GM12878 (cell line): ENCODE measurements around the gene MAP2K7. TPM values are rescaled to one million over a fixed set of nuclear protein-coding genes. Genes with fewer than 3 reads are reported as not detected.

ENCODE experiments used
- ATAC-seq: fragments of 200-7000 bp; cut with Tn5 transposase; 3 replicates; pipeline ENCODE4 v1.9.1; 2020; ENCODE audit warnings: mild to moderate bottlenecking, moderate library complexity
- BruUV-seq: library from RNA; stranded (reverse); fragments of 400-500 nt; replicated peaks from 2 replicates; lab custom pipeline; 2021; lab: Mats Ljungman, UMichigan
- CTCF ChIA-PET: fragments of 300-600 bp; sonication (Branson Sonifier 250); formaldehyde crosslinking; extraction: SDS; loops from one replicate; lab custom pipeline; 2021; ENCODE audit warnings: inconsistent platforms; lab: Yijun Ruan, JAX
- POLR2A ChIA-PET: fragments of 350-600 bp; formaldehyde crosslinking; extraction: SDS; loops from one replicate; lab custom pipeline; 2021; ENCODE audit warnings: inconsistent platforms; lab: Charles Lee
- RAD21 ChIA-PET: fragments of 300-600 bp; sonication (Branson Sonifier 250); formaldehyde crosslinking; loops from one replicate; lab custom pipeline; 2023; ENCODE audit warnings: antibody characterized with exemption; ENCODE audit not compliant: unreplicated experiment; lab: Charles Lee
- SMC1A ChIA-PET: fragments of 300-600 bp; sonication (Branson Sonifier 250); formaldehyde crosslinking; loops from one replicate; lab custom pipeline; 2023; ENCODE audit not compliant: unreplicated experiment, uncharacterized antibody; lab: Charles Lee
- DNase-seq: peaks from one replicate; pipeline ENCODE4 v3.0.0-alpha.2; 2011; ENCODE audit warnings: low read depth, low spot score
- FAIRE-seq: peaks from 3 replicates; lab custom pipeline; 2011; peaks lifted over from hg19 to GRCh38; lab: Jason Lieb, UNC
- H2AFZ ChIP-seq: 2 replicates; pipeline ENCODE4 v1.6.0; 2011; ENCODE audit warnings: low read depth, low read length, control low read depth; ENCODE audit not compliant: control insufficient read depth
- H3K27ac ChIP-seq: 2 replicates; pipeline ENCODE4 v1.5.1; 2011; ENCODE audit warnings: control low read depth; ENCODE audit not compliant: control insufficient read depth, insufficient read depth
- H3K27me3 ChIP-seq, 2 experiments: replicated peaks in 1 of 2; 2 replicates each; pipeline versions ENCODE4 v1.6.0 to v1.6.1; 2011; ENCODE audit warnings: low read length in 1 of 2; ENCODE audit not compliant: control insufficient read depth in 2 of 2, insufficient read depth in 2 of 2
- H3K36me3 ChIP-seq, 2 experiments: 2 replicates each; pipeline ENCODE4 v1.5.1; 2011; ENCODE audit warnings: low read length in 1 of 2; ENCODE audit not compliant: control insufficient read depth in 2 of 2, insufficient read depth in 2 of 2
- H3K4me1 ChIP-seq: 2 replicates; pipeline ENCODE4 v1.6.1; 2011; ENCODE audit warnings: mild to moderate bottlenecking, low read length, moderate library complexity, mixed read lengths; ENCODE audit not compliant: control insufficient read depth, insufficient read depth
- H3K4me2 ChIP-seq: 2 replicates; pipeline ENCODE4 v1.6.0; 2011; ENCODE audit warnings: control low read depth; ENCODE audit not compliant: control insufficient read depth, insufficient read depth
- H3K4me3 ChIP-seq: fragments of 200-600 bp; sonication (generic); 2 replicates; pipeline ENCODE4 v1.5.1; 2016
- H3K79me2 ChIP-seq: 2 replicates; pipeline ENCODE4 v1.6.0; 2011; ENCODE audit warnings: low read length; ENCODE audit not compliant: control insufficient read depth, insufficient read depth
- H3K9ac ChIP-seq: 2 replicates; pipeline ENCODE4 v1.8.0; 2011; ENCODE audit warnings: low read length, control low read depth, mixed read lengths; ENCODE audit not compliant: control insufficient read depth, insufficient read depth
- H3K9me3 ChIP-seq: replicated peaks from 3 replicates; pipeline ENCODE4 v1.5.1; 2011; ENCODE audit warnings: mild to moderate bottlenecking, low read length; ENCODE audit not compliant: control insufficient read depth, insufficient read depth
- H4K20me1 ChIP-seq: 2 replicates; pipeline ENCODE4 v1.6.0; 2011; ENCODE audit not compliant: control insufficient read depth, insufficient read depth
- ATF7 ChIP-seq: fragments of 450-650 bp; IDR thresholded peaks from 2 replicates; pipeline ENCODE4 v1.6.1; 2016; ENCODE audit warnings: low read depth, mild to moderate bottlenecking
- BCL11A ChIP-seq: IDR thresholded peaks from 2 replicates; pipeline ENCODE4 v1.6.1; 2011; ENCODE audit warnings: low read depth, low read length
- BRCA1 ChIP-seq: IDR thresholded peaks from 2 replicates; pipeline ENCODE4 v1.6.1; 2011; ENCODE audit warnings: low read depth, low read length, improper control_type of control experiment
- CBX3 ChIP-seq: fragments of 200-600 bp; sonication (generic); IDR thresholded peaks from 2 replicates; pipeline ENCODE4 v1.6.1; 2016; ENCODE audit warnings: low read depth, borderline replicate concordance
- CBX5 ChIP-seq: sonication (generic); IDR thresholded peaks from 2 replicates; pipeline ENCODE4 v1.6.1; 2016; ENCODE audit warnings: low read depth, moderate library complexity, mild to moderate bottlenecking, inconsistent platforms
- EP300 ChIP-seq, 2 experiments: fragments of 150-350 bp in 1 of 2; IDR thresholded peaks; 2 replicates each; pipeline ENCODE4 v1.6.1; 2011 to 2012; ENCODE audit warnings: low read depth in 2 of 2, low read length in 2 of 2, borderline replicate concordance in 1 of 2, improper control_type of control experiment in 1 of 2, inconsistent platforms in 1 of 2; ENCODE audit not compliant: control insufficient read depth in 1 of 2
- FOXM1 ChIP-seq: IDR thresholded peaks from 2 replicates; pipeline ENCODE4 v1.6.1; 2012; ENCODE audit warnings: low read depth, mild to moderate bottlenecking, inconsistent platforms, low read length, moderate library complexity
- IKZF2 ChIP-seq, 2 experiments: fragments of 450-650 bp; IDR thresholded peaks; 2 replicates each; pipeline ENCODE4 v1.6.1; 2017; ENCODE audit warnings: mild to moderate bottlenecking in 2 of 2, moderate library complexity in 2 of 2
- KLF5 ChIP-seq: fragments of 450-650 bp; IDR thresholded peaks from 2 replicates; pipeline ENCODE4 v1.6.1; 2014; ENCODE audit warnings: mild to moderate bottlenecking; ENCODE audit not compliant: partially characterized antibody
- LARP7 ChIP-seq: fragments of 450-650 bp; IDR thresholded peaks from 2 replicates; pipeline ENCODE4 v1.6.1; 2017; ENCODE audit warnings: mild to moderate bottlenecking
- MAX ChIP-seq: IDR thresholded peaks from 2 replicates; pipeline ENCODE4 v1.6.1; 2012; ENCODE audit warnings: low read depth, low read length, improper control_type of control experiment
- NR2F1 ChIP-seq: fragments of 450-650 bp; conservative IDR thresholded peaks from 2 replicates; pipeline ENCODE4 v1.6.1; 2017; ENCODE audit warnings: mild to moderate bottlenecking
- RB1 ChIP-seq: fragments of 450-650 bp; formaldehyde crosslinking; IDR thresholded peaks from 2 replicates; pipeline ENCODE4 v1.6.1; 2017; ENCODE audit warnings: mild to moderate bottlenecking, borderline replicate concordance
- RBBP5 ChIP-seq: fragments of 200-600 bp; sonication (generic); conservative IDR thresholded peaks from 2 replicates; pipeline ENCODE4 v1.6.1; 2016
- SMAD5 ChIP-seq: IDR thresholded peaks from 2 replicates; pipeline ENCODE4 v1.6.1; 2016; ENCODE audit warnings: antibody characterized with exemption, low read depth
- SREBF1 ChIP-seq: IDR thresholded peaks from 2 replicates; pipeline ENCODE4 v1.6.1; 2012; ENCODE audit warnings: mild to moderate bottlenecking, low read length
- TBL1XR1 ChIP-seq: IDR thresholded peaks from 2 replicates; pipeline ENCODE4 v1.6.1; 2012; ENCODE audit warnings: low read depth, low read length, improper control_type of control experiment
- TCF7 ChIP-seq: IDR thresholded peaks from 2 replicates; pipeline ENCODE4 v1.6.1; 2014; ENCODE audit warnings: antibody characterized with exemption, borderline replicate concordance
- YBX1 ChIP-seq: fragments of 450-650 bp; IDR thresholded peaks from 2 replicates; pipeline ENCODE4 v1.6.1; 2016; ENCODE audit warnings: antibody characterized with exemption
- YY1 ChIP-seq: IDR thresholded peaks from 2 replicates; pipeline ENCODE4 v1.6.1; 2011; ENCODE audit warnings: low read depth, mild to moderate bottlenecking, low read length
- ZBTB11 ChIP-seq: fragments of 450-650 bp; formaldehyde crosslinking; IDR thresholded peaks from 2 replicates; pipeline ENCODE4 v1.5.0; 2022; ENCODE audit warnings: mild to moderate bottlenecking, missing genetic modification characterization
- ZNF207 ChIP-seq: fragments of 450-650 bp; IDR thresholded peaks from 2 replicates; pipeline ENCODE4 v1.6.1; 2014; ENCODE audit warnings: antibody characterized with exemption, mild to moderate bottlenecking, borderline replicate concordance
- ZSCAN29 ChIP-seq: fragments of 450-650 bp; IDR thresholded peaks from 2 replicates; pipeline ENCODE4 v1.6.1; 2017; ENCODE audit warnings: mild to moderate bottlenecking, moderate library complexity
- WGBS: methylation state at CpG from one replicate; pipeline ENCODE4 v1.1.6; 2016; ENCODE audit warnings: low lambda C conversion rate; ENCODE audit not compliant: insufficient replicate concordance, insufficient coverage; ENCODE audit errors: missing lambda C conversion rate; 5-methylcytosine and 5-hydroxymethylcytosine counted together
- in situ Hi-C: fragments of 300-500 bp; cut with MboI; formaldehyde crosslinking; loops from 9 replicates; pipeline ENCODE4 v1.14.3; 2018; ENCODE audit warnings: mixed read lengths
- intact Hi-C: fragments of 100-400 bp; cut with micrococcal nuclease; formaldehyde crosslinking; loops from one replicate; pipeline ENCODE4 v1.14.2; 2022; ENCODE audit not compliant: unreplicated experiment
- polyA plus RNA-seq, 11 experiments: library from polyadenylated mRNA; depleted of rRNA in 4 of 11; unstranded in 6 of 11; stranded (reverse) in 5 of 11; fragments of >200 nt; fragmentation: Nextera tagmentation in 4 of 11; fragmentation: Illumina TruSeq in 1 of 11; extraction: Ambion mirVana in 4 of 11; extraction: Trizol in 1 of 11; gene quantifications; 1 replicate in 1 of 11; 2 replicates in 10 of 11; pipeline versions ENCODE4 v1.2.1 to v1.2.3, GENCODE V29; 2011 to 2016; ENCODE audit warnings: inconsistent platforms in 2 of 11, missing spikeins in 2 of 11, low read depth in 1 of 11
- total RNA-seq, 4 experiments: library from RNA; depleted of rRNA in 3 of 4; stranded (reverse); fragments of >200 nt in 3 of 4; fragmentation: Illumina TruSeq in 1 of 4; extraction: Trizol in 1 of 4; gene quantifications; 2 replicates each; pipeline versions ENCODE4 v1.2.1 to v1.2.3, GENCODE V29; 2013 to 2021

MAP2K7 gene
- total and polyA plus RNA-seq, 10 of the 15 experiments (the other 5 are each of a cell fraction or from before 2014, with no cell fraction given): 0.34 to 32.2 (median 6.7) TPM

- TF ChIP-seq ZBTB11 (CRISPR knock-in tag) (no peak), NR2F1 (no peak), CBX3 (no peak), TCF7 (no peak), BRCA1 (no peak), SMAD5 (no peak)
Observed at GRCh38 chr19:7874897-7875273, 28.8 kb upstream of the MAP2K7 start (continued).

GRCh38 chr19:7877249-7877836 lies 26.3 kb upstream of the MAP2K7 start:
- no peak overlapping the region for H2AFZ ChIP-seq

More at GRCh38 chr19:7877249-7877836, 26.3 kb upstream of the MAP2K7 start:
- CTCF ChIA-PET: interaction anchor here (0.8 kb wide), 1 partner anchor 8 kb away, joined by 4 read pairs; no protein-coding TSS in a partner anchor
- intact Hi-C loops: no loop called here
- no peak for ATAC-seq
- no peak overlapping the region for H3K4me2 ChIP-seq
- H3K4me1 ChIP-seq: no peaks in the 10 kb centered on the region
- no peak for TF ChIP-seq ZNF207
- no peak for TF ChIP-seq ZSCAN29
- TF ChIP-seq FOXM1: no peak
- TF ChIP-seq RBBP5: no peak
- no peak for TF ChIP-seq YY1
- no peak for TF ChIP-seq BCL11A
- TF ChIP-seq ATF7: no peak
- no peak for TF ChIP-seq LARP7
- no peak for TF ChIP-seq YBX1
- TF ChIP-seq KLF5: no peak
- no peak for TF ChIP-seq MAX
- no peak for TF ChIP-seq IKZF2 (IDR thresholded peaks at IDR 0.05)
- no peak for TF ChIP-seq SREBF1
- TF ChIP-seq TBL1XR1: no peak
- TF ChIP-seq EP300 (IDR thresholded peaks at IDR 0.05; ENCODE audit: borderline replicate concordance in 1 of 2, control insufficient read depth in 1 of 2, low read depth in 2 of 2, low read length in 2 of 2): no peak
- TF ChIP-seq CBX5: no peak
- no peak for TF ChIP-seq RB1
- TF ChIP-seq, all 136 proteins: peak for 0
- Histone ChIP-seq H3K9me3 (no peaks in the 10 kb centered on the region), H3K36me3 (no peaks in the 10 kb centered on the region), H3K4me3 (no peak overlapping the region), H4K20me1 (no peaks in the 10 kb centered on the region), H3K27me3 (peaks cover 2 to 3% of the 10 kb centered on the region in 2 experiments; a peak in 2 of 4 replicates), H3K27ac (no peak overlapping the region), H3K79me2 (no peaks in the 10 kb centered on the region), H3K9ac (no peak overlapping the region)
- ChIA-PET SMC1A (no interaction called here), POLR2A (no interaction called here), RAD21 (no interaction called here)
- no TSS peak for BruUV-seq
- FAIRE-seq: no peak
- DNase-seq: no peak
- in situ Hi-C loops: no loop called here
- WGBS: 59% methylated on average over 6 of the region's 6 CpGs
